HG03066 (cell line): ENCODE results near the gene ZNF28.
"Not testable (repeated sequence)": the region's sequence is repeated elsewhere in the genome, so short reads cannot be mapped to it uniquely, and the experiment has no call there.

Source experiments
- ATAC-seq: cut with Tn5 transposase; IDR thresholded peaks from one replicate; pipeline ENCODE4 v1.9.1; 2021; ENCODE audit warnings: low read depth; ENCODE audit not compliant: unreplicated experiment

Gene ZNF28

GRCh38 chr19:52782864-52783263 is 38.6 kb downstream of the ZNF28 start:
- ATAC-seq = not testable (repeated sequence)

GRCh38 chr19:52778811-52779210 is 42.6 kb downstream of the ZNF28 start:
- ATAC-seq = no peak

- ATAC-seq = not testable (repeated sequence)
Observed at GRCh38 chr19:52756447-52756846, 65.0 kb downstream of the ZNF28 start.

DNA sequence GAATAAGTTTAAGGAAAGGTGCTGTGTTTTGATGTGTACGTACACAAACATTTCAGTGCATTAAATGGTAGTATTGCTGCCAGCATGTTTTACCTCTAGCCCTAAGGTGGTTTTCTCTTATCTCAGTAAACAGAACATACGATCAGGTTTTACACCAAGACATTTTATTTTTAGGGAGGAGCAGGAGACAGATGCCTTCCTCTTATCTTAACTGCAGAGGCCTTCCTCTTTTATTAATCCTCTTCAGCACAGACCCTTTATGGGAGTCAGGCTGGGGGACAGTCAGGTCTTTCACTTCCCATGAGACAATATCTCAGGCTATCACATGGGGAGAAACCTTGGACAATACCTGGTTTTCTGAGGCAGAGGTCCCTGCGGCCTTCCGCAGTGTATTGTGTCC is 71.7 kb downstream of the ZNF28 start:
- ATAC-seq = no peak

DNA sequence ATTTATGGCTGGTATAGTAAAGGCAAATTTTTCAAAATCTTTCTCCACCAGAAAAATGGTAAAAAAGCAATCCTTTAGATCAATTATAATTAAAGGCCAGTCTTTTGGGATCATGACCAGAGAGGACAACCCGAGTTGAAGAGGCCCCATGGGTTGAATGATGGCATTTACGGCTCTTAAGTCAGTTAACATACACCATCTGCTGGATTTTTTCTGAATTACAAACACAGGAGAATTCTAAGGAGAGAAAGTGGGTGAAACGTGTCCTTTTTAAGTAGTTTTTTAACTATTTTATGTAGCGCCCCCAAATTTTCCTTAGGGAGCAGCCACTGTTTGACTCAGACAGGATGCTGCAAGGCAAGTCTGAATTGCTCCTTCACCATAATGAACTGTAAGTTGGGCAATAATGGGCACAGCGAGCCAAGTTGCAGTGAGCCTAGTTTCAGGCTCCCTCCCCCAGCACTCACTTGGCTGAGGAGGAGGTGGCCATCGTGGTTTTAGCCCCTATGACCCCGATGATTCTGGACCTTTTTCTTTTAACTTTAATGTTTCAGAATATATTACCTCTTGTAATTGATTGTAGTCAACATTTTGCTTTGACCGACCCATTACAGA is 73.0 kb downstream of the ZNF28 start:
- no peak for ATAC-seq
